ENCODE results near the gene DPT.

DNA sequence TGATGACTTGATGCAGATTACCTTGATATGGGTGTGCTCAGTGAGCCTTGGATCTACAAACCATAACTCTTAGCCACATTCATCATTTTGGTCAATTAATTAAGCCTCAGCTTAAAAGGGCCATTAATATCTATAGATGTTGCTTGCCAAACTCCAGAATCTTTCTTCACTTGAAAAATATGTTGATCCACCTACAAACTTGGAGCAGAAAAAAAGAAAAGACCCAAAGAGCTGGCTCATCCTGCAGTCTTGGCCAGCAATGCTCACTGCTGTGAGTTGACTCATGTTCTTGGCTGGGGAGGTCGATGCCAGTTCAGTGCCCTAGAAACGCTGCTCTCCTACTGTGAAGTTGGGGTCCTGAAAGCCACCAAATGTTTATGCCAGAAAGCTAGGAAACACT is 75.4 kb downstream of the DPT start:
- no peak for TF ChIP-seq SP1 (IDR thresholded peaks at IDR 0.05)
- TF ChIP-seq SUZ12 (IDR thresholded peaks at IDR 0.05), result no peak
- no peak for TF ChIP-seq ZNF384 (IDR thresholded peaks at IDR 0.05)

Measured in HEK293T (cell line).